ENCODE data around the gene EEFSEC.

- no peak for TF ChIP-seq CTCF (IDR thresholded peaks at IDR 0.05; ENCODE audit: low read length)
- no peak for TF ChIP-seq EZH2phosphoT487 (IDR thresholded peaks at IDR 0.05; ENCODE audit: low read length)
- TF ChIP-seq EZH2 (optimal IDR thresholded peaks at IDR 0.05; ENCODE audit: low read depth, low read length) = no peak
Measured at GRCh38 chr3:128228366-128228910, 75.2 kb downstream of the EEFSEC start.

All from MM.1S (cell line).